ENCODE measurements around the gene KIF16B.

The KIF16B gene

GRCh38 chr20:16415071-16416053, 157.9 kb downstream of the KIF16B start:
- no peak overlapping the region for H4K91ac ChIP-seq (ENCODE audit: low read length)
- H3K23ac ChIP-seq (ENCODE audit: low read length in 2 of 2): no peak overlapping the region
- no peak overlapping the region for H3K4ac ChIP-seq (ENCODE audit: low read depth in 1 of 2, low read length in 2 of 2)
- no peak overlapping the region for H3K4me2 ChIP-seq (ENCODE audit: low read length, poor library complexity, severe bottlenecking)
- H3K4me3 ChIP-seq (ENCODE audit: insufficient read depth in 1 of 2, low read depth in 1 of 2, low read length in 2 of 2): no peak overlapping the region
- H3K27ac ChIP-seq (ENCODE audit: low read length, poor library complexity, severe bottlenecking): no peak overlapping the region
- WGBS: 95% methylated on average over 4 of the region's 4 CpGs
- H3K9me3 ChIP-seq (ENCODE audit: control insufficient read depth, low read length): peaks cover 15% of the 10 kb centered on the region
- H2AFZ ChIP-seq (ENCODE audit: low read depth, low read length): no peak overlapping the region
- H3K9ac ChIP-seq (ENCODE audit: low read length): no peak overlapping the region
- peak overlapping the region in 1 of 2 experiments; percentile 18 for H2BK12ac ChIP-seq (ENCODE audit: low read length in 2 of 2)
- H3K27me3 ChIP-seq (ENCODE audit: control insufficient read depth in 1 of 2, insufficient read depth in 1 of 2, low read length in 2 of 2): no peaks in the 10 kb centered on the region
- no peak overlapping the region for H3K18ac ChIP-seq (ENCODE audit: low read depth in 1 of 2, low read length in 2 of 2)
- no peaks in the 10 kb centered on the region for H3K79me1 ChIP-seq (replicated peaks; ENCODE audit: low read length, poor library complexity, severe bottlenecking)
- no peak overlapping the region for H2BK15ac ChIP-seq (ENCODE audit: low read depth, poor library complexity, severe bottlenecking)
- no peak overlapping the region for H2AK5ac ChIP-seq (ENCODE audit: low read length, severe bottlenecking)
- H4K8ac ChIP-seq (ENCODE audit: low read length): no peak overlapping the region
- no peak overlapping the region for H2BK120ac ChIP-seq (ENCODE audit: low read depth, low read length)
- H3K4me1 ChIP-seq (ENCODE audit: control insufficient read depth, insufficient read depth, low read depth, low read length): peaks cover 4% of the 10 kb centered on the region
- H3K36me3 ChIP-seq (ENCODE audit: control insufficient read depth in 1 of 2, insufficient read depth in 2 of 2, low read depth in 1 of 2, low read length in 2 of 2): peaks cover 0 to 20% of the 10 kb centered on the region in 2 experiments
- H2BK5ac ChIP-seq (ENCODE audit: low read depth, low read length, poor library complexity, severe bottlenecking): no peak overlapping the region
- H3K14ac ChIP-seq (ENCODE audit: low read length in 2 of 2): no peak overlapping the region
- peak; percentile 44 for DNase-seq

GRCh38 chr20:16412906-16413305, 160.3 kb downstream of the KIF16B start:
- Histone ChIP-seq H4K91ac (ENCODE audit: low read length) (no peak overlapping the region), H3K18ac (ENCODE audit: low read depth in 1 of 2, low read length in 2 of 2) (no peak overlapping the region), H3K36me3 (ENCODE audit: control insufficient read depth in 1 of 2, insufficient read depth in 2 of 2, low read depth in 1 of 2, low read length in 2 of 2) (peaks cover 0 to 12% of the 10 kb centered on the region in 2 experiments), H3K27ac (ENCODE audit: low read length, poor library complexity, severe bottlenecking) (no peak overlapping the region), H2BK15ac (ENCODE audit: low read depth, poor library complexity, severe bottlenecking) (no peak overlapping the region), H2AK5ac (ENCODE audit: low read length, severe bottlenecking) (no peak overlapping the region), H3K4me3 (ENCODE audit: insufficient read depth in 1 of 2, low read depth in 1 of 2, low read length in 2 of 2) (no peak overlapping the region), H3K9me3 (ENCODE audit: control insufficient read depth, low read length) (peaks cover 16% of the 10 kb centered on the region), H3K27me3 (ENCODE audit: control insufficient read depth in 1 of 2, insufficient read depth in 1 of 2, low read length in 2 of 2) (no peaks in the 10 kb centered on the region), H3K14ac (ENCODE audit: low read length in 2 of 2) (no peak overlapping the region), H3K4ac (ENCODE audit: low read depth in 1 of 2, low read length in 2 of 2) (no peak overlapping the region), H3K23ac (ENCODE audit: low read length in 2 of 2) (no peak overlapping the region), H2BK120ac (ENCODE audit: low read depth, low read length) (no peak overlapping the region), H3K4me2 (ENCODE audit: low read length, poor library complexity, severe bottlenecking) (no peak overlapping the region), H2BK5ac (ENCODE audit: low read depth, low read length, poor library complexity, severe bottlenecking) (no peak overlapping the region), H2BK12ac (ENCODE audit: low read length in 2 of 2) (no peak overlapping the region), H3K4me1 (ENCODE audit: control insufficient read depth, insufficient read depth, low read depth, low read length) (peaks cover 4% of the 10 kb centered on the region), H3K9ac (ENCODE audit: low read length) (no peak overlapping the region), H3K79me1 (replicated peaks; ENCODE audit: low read length, poor library complexity, severe bottlenecking) (no peaks in the 10 kb centered on the region), H2AFZ (ENCODE audit: low read depth, low read length) (no peak overlapping the region), H4K8ac (ENCODE audit: low read length) (no peak overlapping the region)
- DNase-seq: no peak
- no CpG with 5 or more reads among the region's 1 CpG for WGBS

GRCh38 chr20:16411361-16411760, 161.9 kb downstream of the KIF16B start:
- no peak overlapping the region for H2AK5ac ChIP-seq (ENCODE audit: low read length, severe bottlenecking)
- H3K18ac ChIP-seq (ENCODE audit: low read depth in 1 of 2, low read length in 2 of 2): no peak overlapping the region
- no peak overlapping the region for H2BK12ac ChIP-seq (ENCODE audit: low read length in 2 of 2)
- no peak overlapping the region for H3K23ac ChIP-seq (ENCODE audit: low read length in 2 of 2)
- WGBS: 97% methylated on average over 3 of the region's 3 CpGs
- no peaks in the 10 kb centered on the region for H3K4me1 ChIP-seq (ENCODE audit: control insufficient read depth, insufficient read depth, low read depth, low read length)
- H3K4ac ChIP-seq (ENCODE audit: low read depth in 1 of 2, low read length in 2 of 2): no peak overlapping the region
- H3K9me3 ChIP-seq (ENCODE audit: control insufficient read depth, low read length): peaks cover 16% of the 10 kb centered on the region
- H3K4me2 ChIP-seq (ENCODE audit: low read length, poor library complexity, severe bottlenecking): no peak overlapping the region
- H2BK15ac ChIP-seq (ENCODE audit: low read depth, poor library complexity, severe bottlenecking): no peak overlapping the region
- H4K8ac ChIP-seq (ENCODE audit: low read length): no peak overlapping the region
- H2BK120ac ChIP-seq (ENCODE audit: low read depth, low read length): no peak overlapping the region
- no peak overlapping the region for H2AFZ ChIP-seq (ENCODE audit: low read depth, low read length)
- peaks cover 0 to 12% of the 10 kb centered on the region in 2 experiments for H3K36me3 ChIP-seq (ENCODE audit: control insufficient read depth in 1 of 2, insufficient read depth in 2 of 2, low read depth in 1 of 2, low read length in 2 of 2)
- H3K79me1 ChIP-seq (replicated peaks; ENCODE audit: low read length, poor library complexity, severe bottlenecking): no peaks in the 10 kb centered on the region
- H3K4me3 ChIP-seq (ENCODE audit: insufficient read depth in 1 of 2, low read depth in 1 of 2, low read length in 2 of 2): no peak overlapping the region
- H4K91ac ChIP-seq (ENCODE audit: low read length): no peak overlapping the region
- DNase-seq: no peak
- no peaks in the 10 kb centered on the region for H3K27me3 ChIP-seq (ENCODE audit: control insufficient read depth in 1 of 2, insufficient read depth in 1 of 2, low read length in 2 of 2)
- H2BK5ac ChIP-seq (ENCODE audit: low read depth, low read length, poor library complexity, severe bottlenecking): no peak overlapping the region
- no peak overlapping the region for H3K14ac ChIP-seq (ENCODE audit: low read length in 2 of 2)
- no peak overlapping the region for H3K9ac ChIP-seq (ENCODE audit: low read length)
- H3K27ac ChIP-seq (ENCODE audit: low read length, poor library complexity, severe bottlenecking): no peak overlapping the region

- Histone ChIP-seq H3K14ac (ENCODE audit: low read length in 2 of 2) (no peak overlapping the region), H3K4me3 (ENCODE audit: insufficient read depth in 1 of 2, low read depth in 1 of 2, low read length in 2 of 2) (no peak overlapping the region), H2BK5ac (ENCODE audit: low read depth, low read length, poor library complexity, severe bottlenecking) (no peak overlapping the region), H3K27me3 (ENCODE audit: control insufficient read depth in 1 of 2, insufficient read depth in 1 of 2, low read length in 2 of 2) (no peaks in the 10 kb centered on the region), H3K27ac (ENCODE audit: low read length, poor library complexity, severe bottlenecking) (no peak overlapping the region), H4K91ac (ENCODE audit: low read length) (no peak overlapping the region), H3K9ac (ENCODE audit: low read length) (no peak overlapping the region), H3K36me3 (ENCODE audit: control insufficient read depth in 1 of 2, insufficient read depth in 2 of 2, low read depth in 1 of 2, low read length in 2 of 2) (peaks cover 0 to 20% of the 10 kb centered on the region in 2 experiments), H3K18ac (ENCODE audit: low read depth in 1 of 2, low read length in 2 of 2) (no peak overlapping the region), H3K23ac (ENCODE audit: low read length in 2 of 2) (no peak overlapping the region), H2AK5ac (ENCODE audit: low read length, severe bottlenecking) (no peak overlapping the region), H2BK12ac (ENCODE audit: low read length in 2 of 2) (no peak overlapping the region), H2AFZ (ENCODE audit: low read depth, low read length) (no peak overlapping the region), H3K9me3 (ENCODE audit: control insufficient read depth, low read length) (peaks cover 16% of the 10 kb centered on the region), H2BK15ac (ENCODE audit: low read depth, poor library complexity, severe bottlenecking) (no peak overlapping the region), H2BK120ac (ENCODE audit: low read depth, low read length) (no peak overlapping the region), H3K4me2 (ENCODE audit: low read length, poor library complexity, severe bottlenecking) (no peak overlapping the region), H3K4ac (ENCODE audit: low read depth in 1 of 2, low read length in 2 of 2) (no peak overlapping the region), H3K79me1 (replicated peaks; ENCODE audit: low read length, poor library complexity, severe bottlenecking) (no peaks in the 10 kb centered on the region), H3K4me1 (ENCODE audit: control insufficient read depth, insufficient read depth, low read depth, low read length) (no peaks in the 10 kb centered on the region), H4K8ac (ENCODE audit: low read length) (no peak overlapping the region)
- WGBS: 98% methylated on average over 2 of the region's 3 CpGs
- DNase-seq: no peak
Measured at GRCh38 chr20:16410626-16411025, 162.6 kb downstream of the KIF16B start.

All from mesenchymal stem cell (in vitro differentiated cells and primary cell).